Fibroblast of lung (primary cell): ENCODE measurements around the gene RGL2. TPM values are rescaled to one million over a fixed set of nuclear protein-coding genes. Genes with fewer than 3 reads are reported as not detected.

ENCODE experiments used
- DNase-seq, 2 donors: peaks; one replicate each; pipeline versions ENCODE4 v3.0.0 to v3.0.0-alpha.2; 2010; ENCODE audit warnings: low read depth in 2 of 2
- H2AFZ ChIP-seq: 2 replicates; pipeline ENCODE4 v1.5.1; 2012; ENCODE audit warnings: low read length, control low read depth, inconsistent platforms
- H3K27ac ChIP-seq: 2 replicates; pipeline ENCODE4 v1.5.1; 2011; ENCODE audit warnings: low read length, control low read depth; ENCODE audit not compliant: insufficient read depth
- H3K27me3 ChIP-seq: 2 replicates; pipeline ENCODE4 v1.5.1; 2011; ENCODE audit warnings: mild to moderate bottlenecking, low read length; ENCODE audit not compliant: control insufficient read depth, insufficient read depth
- H3K36me3 ChIP-seq: 2 replicates; pipeline ENCODE4 v1.5.1; 2011; ENCODE audit warnings: low read length; ENCODE audit not compliant: control insufficient read depth, insufficient read depth
- H3K4me1 ChIP-seq: 2 replicates; pipeline ENCODE4 v1.5.1; 2011; ENCODE audit warnings: low read length; ENCODE audit not compliant: control insufficient read depth, insufficient read depth; ENCODE audit errors: extremely low read depth
- H3K4me2 ChIP-seq: 2 replicates; pipeline ENCODE4 v1.5.1; 2011; ENCODE audit warnings: low read length, control low read depth; ENCODE audit not compliant: insufficient read depth; ENCODE audit errors: extremely low read depth
- H3K4me3 ChIP-seq, 4 experiments: fragments of 200-600 bp in 1 of 4; sonication (generic) in 1 of 4; replicated peaks in 1 of 4; 2 replicates each; pipeline ENCODE4 v1.5.1; 2011 to 2016; ENCODE audit warnings: low read length in 4 of 4, low read depth in 3 of 4, mild to moderate bottlenecking in 3 of 4, control low read depth in 2 of 4, inconsistent platforms in 1 of 4, mixed read lengths in 1 of 4; ENCODE audit not compliant: insufficient read depth in 1 of 4; ENCODE audit errors: control extremely low read depth in 1 of 4
- H3K79me2 ChIP-seq: 2 replicates; pipeline ENCODE4 v1.5.1; 2012; ENCODE audit warnings: mild to moderate bottlenecking, low read length, inconsistent platforms; ENCODE audit not compliant: control insufficient read depth, insufficient read depth
- H3K9ac ChIP-seq: 2 replicates; pipeline ENCODE4 v1.5.1; 2011; ENCODE audit warnings: mild to moderate bottlenecking, low read length, control low read depth; ENCODE audit not compliant: insufficient read depth
- H3K9me3 ChIP-seq: 2 replicates; pipeline ENCODE4 v1.5.1; 2012; ENCODE audit warnings: low read depth, low read length; ENCODE audit not compliant: control insufficient read depth, insufficient read depth
- H4K20me1 ChIP-seq: 2 replicates; pipeline ENCODE4 v1.5.1; 2011; ENCODE audit warnings: low read length; ENCODE audit not compliant: control insufficient read depth, insufficient read depth; ENCODE audit errors: extremely low read depth
- EZH2 ChIP-seq: IDR thresholded peaks from 2 replicates; pipeline ENCODE4 v1.5.1; 2012; ENCODE audit warnings: low read length, control low read depth, mild to moderate bottlenecking; ENCODE audit errors: missing control alignments
- polyA plus RNA-seq, 2 donors: library from polyadenylated mRNA; depleted of rRNA in 1 of 2; stranded (reverse) in 1 of 2; unstranded in 1 of 2; fragments of >200 nt; gene quantifications; 2 replicates each; pipeline ENCODE4 v1.2.1, GENCODE V29; 2011 to 2012; ENCODE audit warnings: missing spikeins in 1 of 2
- total RNA-seq: library from RNA; depleted of rRNA; stranded (reverse); fragments of >200 nt; gene quantifications from 2 replicates; pipeline ENCODE4 v1.2.1, GENCODE V29; 2014
- TF ChIP-seq, protein P1 (sequence below), 2 donors: IDR thresholded peaks in 1 of 2; conservative IDR thresholded peaks in 1 of 2; 1 replicate in 1 of 2; 2 replicates in 1 of 2; pipeline ENCODE4 v1.5.1; 2011 to 2012; ENCODE audit warnings: low read length in 2 of 2, control low read depth in 1 of 2, inconsistent platforms in 1 of 2, low read depth in 1 of 2, mild to moderate bottlenecking in 1 of 2

Gene RGL2
- total and polyA plus RNA-seq, 2 donors (not counting 1 experiment from before 2014, with no cell fraction given) = 17.4 to 22.8 TPM

DNA sequence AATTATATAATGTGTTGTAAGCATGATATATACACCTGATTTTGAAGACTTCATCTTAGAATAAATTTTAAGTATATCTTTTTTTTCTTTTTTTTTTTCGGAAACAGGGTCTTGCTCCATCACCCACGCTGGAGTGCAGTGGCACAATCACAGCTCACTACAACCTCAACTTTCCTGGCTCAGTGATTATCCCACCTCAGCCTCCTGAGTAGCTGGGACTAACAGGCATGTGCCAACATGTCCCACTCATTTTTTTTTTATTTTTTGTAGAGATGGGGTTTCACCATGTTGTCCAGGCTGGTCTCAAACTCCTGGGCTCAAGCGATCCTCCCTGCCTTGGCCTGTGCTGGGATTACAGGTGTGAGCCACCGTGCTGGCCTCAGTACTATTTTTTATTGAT, 44.2 kb downstream of the RGL2 start:
- Histone ChIP-seq H3K27me3 (no peaks in the 10 kb centered on the region), H3K27ac (no peak overlapping the region), H4K20me1 (no peaks in the 10 kb centered on the region), H3K36me3 (no peaks in the 10 kb centered on the region), H3K79me2 (no peaks in the 10 kb centered on the region), H3K4me2 (no peak overlapping the region), H2AFZ (no peak overlapping the region), H3K9ac (no peak overlapping the region), H3K4me1 (peaks cover 7% of the 10 kb centered on the region), H3K9me3 (no peaks in the 10 kb centered on the region), H3K4me3 (no peak overlapping the region)
- no peak for DNase-seq
- TF ChIP-seq EZH2 = no peak
- TF ChIP-seq, protein P1, sequence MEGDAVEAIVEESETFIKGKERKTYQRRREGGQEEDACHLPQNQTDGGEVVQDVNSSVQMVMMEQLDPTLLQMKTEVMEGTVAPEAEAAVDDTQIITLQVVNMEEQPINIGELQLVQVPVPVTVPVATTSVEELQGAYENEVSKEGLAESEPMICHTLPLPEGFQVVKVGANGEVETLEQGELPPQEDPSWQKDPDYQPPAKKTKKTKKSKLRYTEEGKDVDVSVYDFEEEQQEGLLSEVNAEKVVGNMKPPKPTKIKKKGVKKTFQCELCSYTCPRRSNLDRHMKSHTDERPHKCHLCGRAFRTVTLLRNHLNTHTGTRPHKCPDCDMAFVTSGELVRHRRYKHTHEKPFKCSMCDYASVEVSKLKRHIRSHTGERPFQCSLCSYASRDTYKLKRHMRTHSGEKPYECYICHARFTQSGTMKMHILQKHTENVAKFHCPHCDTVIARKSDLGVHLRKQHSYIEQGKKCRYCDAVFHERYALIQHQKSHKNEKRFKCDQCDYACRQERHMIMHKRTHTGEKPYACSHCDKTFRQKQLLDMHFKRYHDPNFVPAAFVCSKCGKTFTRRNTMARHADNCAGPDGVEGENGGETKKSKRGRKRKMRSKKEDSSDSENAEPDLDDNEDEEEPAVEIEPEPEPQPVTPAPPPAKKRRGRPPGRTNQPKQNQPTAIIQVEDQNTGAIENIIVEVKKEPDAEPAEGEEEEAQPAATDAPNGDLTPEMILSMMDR (conservative IDR thresholded peaks at IDR 0.05 in 1 of 2, IDR thresholded peaks at IDR 0.05 in 1 of 2; ENCODE audit: low read depth in 1 of 2, low read length in 2 of 2) = no peak

DNA sequence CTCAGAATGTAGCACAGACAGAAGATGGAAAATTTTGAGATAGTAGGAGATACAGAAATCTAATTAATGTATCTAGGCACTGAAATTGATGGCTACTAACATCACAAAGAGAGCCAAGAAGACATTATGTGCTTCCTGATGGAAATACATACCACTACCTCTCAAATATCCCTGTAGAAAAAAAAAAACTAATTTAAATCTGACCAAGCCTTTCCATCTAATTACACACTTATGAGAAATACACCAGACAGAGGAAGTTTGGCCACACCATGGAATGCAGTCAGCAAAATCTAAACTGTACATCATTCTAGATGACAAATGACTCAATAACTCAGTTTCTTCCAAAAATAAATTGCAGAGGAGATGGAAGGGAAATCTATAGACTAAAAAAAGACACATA, 46.0 kb downstream of the RGL2 start:
- no peaks in the 10 kb centered on the region for H3K9me3 ChIP-seq
- peaks cover 16% of the 10 kb centered on the region for H3K4me1 ChIP-seq
- TF ChIP-seq, protein P1 (conservative IDR thresholded peaks at IDR 0.05 in 1 of 2, IDR thresholded peaks at IDR 0.05 in 1 of 2; ENCODE audit: low read depth in 1 of 2, low read length in 2 of 2) = no peak
- no peak for TF ChIP-seq EZH2
- H4K20me1 ChIP-seq = no peaks in the 10 kb centered on the region
- no peak overlapping the region for H3K9ac ChIP-seq
- H3K27me3 ChIP-seq = no peaks in the 10 kb centered on the region
- no peak overlapping the region for H2AFZ ChIP-seq
- no peak overlapping the region for H3K27ac ChIP-seq
- no peak overlapping the region for H3K4me2 ChIP-seq
- no peak overlapping the region for H3K4me3 ChIP-seq
- H3K79me2 ChIP-seq = no peaks in the 10 kb centered on the region
- DNase-seq = peak in 1 of 2 donors; percentile 55
- H3K36me3 ChIP-seq = no peaks in the 10 kb centered on the region

DNA sequence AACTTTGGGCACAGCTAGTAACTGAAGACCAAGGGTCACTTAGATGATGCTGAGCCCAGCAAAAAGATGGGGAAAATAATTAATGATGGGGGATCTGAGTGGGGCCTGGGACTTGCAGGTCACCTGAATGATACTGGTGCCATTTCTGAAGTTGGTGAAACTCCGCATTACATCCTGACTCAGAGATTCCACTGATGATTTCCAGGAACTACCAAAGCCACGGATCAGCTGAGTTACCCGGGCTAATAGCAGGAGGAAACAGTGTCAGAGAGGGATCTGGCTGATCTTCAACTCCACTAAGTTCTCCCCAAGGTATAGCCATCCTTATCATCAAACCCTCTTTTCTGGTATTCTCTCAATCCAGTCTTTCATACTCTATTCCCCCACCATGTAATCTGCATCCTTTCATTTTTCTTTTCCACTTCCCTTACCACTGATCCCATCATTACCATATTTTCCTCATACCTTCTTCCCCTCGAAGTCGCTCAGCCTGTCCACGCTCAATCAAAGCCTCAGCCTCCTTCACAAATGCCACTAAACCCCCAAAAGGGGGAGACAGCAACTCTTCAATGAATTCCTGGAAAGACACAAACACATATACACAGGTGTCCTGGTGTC, 47.2 kb downstream of the RGL2 start:
- H3K27me3 ChIP-seq = no peaks in the 10 kb centered on the region
- no peaks in the 10 kb centered on the region for H4K20me1 ChIP-seq
- no peak overlapping the region for H3K9ac ChIP-seq
- no peak overlapping the region for H3K4me2 ChIP-seq
- DNase-seq = peak in 1 of 2 donors; percentile 44
- H3K79me2 ChIP-seq = no peaks in the 10 kb centered on the region
- peaks cover 16% of the 10 kb centered on the region for H3K4me1 ChIP-seq
- H3K36me3 ChIP-seq = no peaks in the 10 kb centered on the region
- H2AFZ ChIP-seq = no peak overlapping the region
- H3K9me3 ChIP-seq = no peaks in the 10 kb centered on the region
- TF ChIP-seq, protein P1 (conservative IDR thresholded peaks at IDR 0.05 in 1 of 2, IDR thresholded peaks at IDR 0.05 in 1 of 2; ENCODE audit: low read depth in 1 of 2, low read length in 2 of 2) = no peak
- TF ChIP-seq EZH2 = no peak
- no peak overlapping the region for H3K4me3 ChIP-seq
- no peak overlapping the region for H3K27ac ChIP-seq
